Uterus (tissue), 4 donors: ENCODE data around the gene TSHZ2. TPM values are rescaled to one million over a fixed set of nuclear protein-coding genes. Genes with fewer than 3 reads are reported as not detected.
"Not testable (repeated sequence)": the region's sequence is repeated elsewhere in the genome, so short reads cannot be mapped to it uniquely, and the experiment has no call there.

Experiments
- DNase-seq, 2 donors: peaks; one replicate each; pipeline ENCODE4 v3.0.0-alpha.2; 2019 to 2020
- H3K27ac ChIP-seq, 2 donors: fragments of 200-600 bp; sonication (generic); 1 replicate in 1 of 2; 2 replicates in 1 of 2; pipeline ENCODE4 v1.5.1; 2016 to 2018
- H3K27me3 ChIP-seq, 2 donors: fragments of 200-600 bp; sonication (generic); one replicate each; pipeline ENCODE4 v1.5.1; 2018 to 2019; ENCODE audit warnings: control low read depth in 1 of 2
- H3K36me3 ChIP-seq, 2 donors: fragments of 200-600 bp; sonication (generic); one replicate each; pipeline ENCODE4 v1.5.1; 2019; ENCODE audit warnings: control low read depth in 1 of 2
- H3K4me1 ChIP-seq, 2 donors: fragments of 200-600 bp; sonication (generic); one replicate each; pipeline ENCODE4 v1.5.1; 2018 to 2019; ENCODE audit warnings: control low read depth in 1 of 2
- H3K4me3 ChIP-seq, 2 donors: fragments of 200-600 bp; sonication (generic); 1 replicate in 1 of 2; 2 replicates in 1 of 2; pipeline ENCODE4 v1.5.1; 2018 to 2019; ENCODE audit warnings: mild to moderate bottlenecking in 1 of 2
- H3K9me3 ChIP-seq, 2 donors: fragments of 200-600 bp; sonication (generic); one replicate each; pipeline ENCODE4 v1.5.1; 2019; ENCODE audit warnings: control low read depth in 1 of 2
- POLR2A ChIP-seq, 2 donors: fragments of 450-650 bp; IDR thresholded peaks; one replicate each; pipeline ENCODE4 v1.6.1; 2016; ENCODE audit warnings: antibody characterized with exemption in 2 of 2, mild to moderate bottlenecking in 1 of 2, moderate library complexity in 1 of 2
- intact Hi-C: fragments of 100-400 bp; cut with DNase I; formaldehyde crosslinking; loops from one replicate; pipeline ENCODE4 v1.15.1; 2023; ENCODE audit warnings: low total_unique reads
- total RNA-seq, 4 donors: library from RNA; depleted of rRNA in 3 of 4; stranded (reverse); fragments of >200 nt in 3 of 4; gene quantifications; one replicate each; pipeline versions ENCODE4 v1.1.0 to v1.2.4, GENCODE V29; 2014 to 2023
- TF ChIP-seq, protein P1 (sequence below), 4 experiments: fragments of 200-600 bp in 2 of 4; fragments of 450-650 bp in 2 of 4; sonication (generic) in 2 of 4; IDR thresholded peaks; one replicate each; pipeline ENCODE4 v1.5.1; 2016 to 2019; ENCODE audit warnings: antibody characterized with exemption in 4 of 4, mild to moderate bottlenecking in 2 of 4, moderate library complexity in 1 of 4
- donor health status: DM: yes; HTN: yes; CAD: no.

The TSHZ2 gene
- total RNA-seq, 4 donors from 2014 or later, result 22.0 to 50.1 (median 33.1) TPM

DNA sequence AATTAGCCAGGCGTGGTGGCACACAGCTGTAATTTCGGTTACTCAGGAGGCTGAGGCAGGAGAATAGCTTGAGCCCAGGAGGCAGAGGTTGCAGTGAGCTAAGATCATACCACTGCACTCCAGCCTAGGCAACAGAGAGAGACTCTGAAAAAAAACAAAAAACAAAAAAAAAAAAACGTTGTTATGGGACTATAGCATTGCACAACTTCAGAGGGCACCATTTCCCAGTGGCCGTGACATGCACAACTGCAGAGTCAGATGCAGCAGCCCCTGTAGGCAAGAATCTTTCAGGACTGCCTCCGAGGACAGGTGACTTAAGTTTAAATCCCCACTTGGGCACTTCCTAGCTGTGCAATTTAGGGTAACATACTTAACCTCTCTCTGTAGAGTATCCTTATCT lies 557.5 kb downstream of the TSHZ2 start:
- Histone ChIP-seq H3K27ac (no peak overlapping the region), H3K4me1 (no peaks in the 10 kb centered on the region), H3K36me3 (no peaks in the 10 kb centered on the region), H3K27me3 (no peaks in the 10 kb centered on the region), H3K4me3 (no peak overlapping the region), H3K9me3 (no peaks in the 10 kb centered on the region)
- intact Hi-C loops, result no loop called here
- no peak for TF ChIP-seq POLR2A (IDR thresholded peaks at IDR 0.05)
- TF ChIP-seq, protein P1, sequence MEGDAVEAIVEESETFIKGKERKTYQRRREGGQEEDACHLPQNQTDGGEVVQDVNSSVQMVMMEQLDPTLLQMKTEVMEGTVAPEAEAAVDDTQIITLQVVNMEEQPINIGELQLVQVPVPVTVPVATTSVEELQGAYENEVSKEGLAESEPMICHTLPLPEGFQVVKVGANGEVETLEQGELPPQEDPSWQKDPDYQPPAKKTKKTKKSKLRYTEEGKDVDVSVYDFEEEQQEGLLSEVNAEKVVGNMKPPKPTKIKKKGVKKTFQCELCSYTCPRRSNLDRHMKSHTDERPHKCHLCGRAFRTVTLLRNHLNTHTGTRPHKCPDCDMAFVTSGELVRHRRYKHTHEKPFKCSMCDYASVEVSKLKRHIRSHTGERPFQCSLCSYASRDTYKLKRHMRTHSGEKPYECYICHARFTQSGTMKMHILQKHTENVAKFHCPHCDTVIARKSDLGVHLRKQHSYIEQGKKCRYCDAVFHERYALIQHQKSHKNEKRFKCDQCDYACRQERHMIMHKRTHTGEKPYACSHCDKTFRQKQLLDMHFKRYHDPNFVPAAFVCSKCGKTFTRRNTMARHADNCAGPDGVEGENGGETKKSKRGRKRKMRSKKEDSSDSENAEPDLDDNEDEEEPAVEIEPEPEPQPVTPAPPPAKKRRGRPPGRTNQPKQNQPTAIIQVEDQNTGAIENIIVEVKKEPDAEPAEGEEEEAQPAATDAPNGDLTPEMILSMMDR (IDR thresholded peaks at IDR 0.05), result no peak
- DNase-seq, result no peak

DNA sequence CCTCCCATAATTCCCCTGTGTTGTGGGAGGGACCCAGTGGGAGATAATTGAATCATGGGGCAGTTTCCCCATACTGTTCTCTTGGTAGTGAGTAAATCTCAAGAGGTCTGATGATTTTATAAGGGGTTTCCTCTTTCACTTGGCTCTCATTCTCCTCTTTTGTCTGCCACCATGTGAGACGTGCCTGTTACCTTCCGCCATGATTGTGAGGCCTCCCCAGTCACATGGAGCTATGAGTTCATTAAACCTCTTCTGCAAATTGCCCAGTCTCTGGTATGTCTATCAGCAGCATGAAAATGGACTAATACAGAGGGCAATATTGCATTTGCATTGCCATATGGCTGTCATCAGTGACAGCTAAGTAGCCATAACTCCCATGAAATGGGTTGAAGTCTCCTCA lies 558.3 kb downstream of the TSHZ2 start:
- intact Hi-C loops, result no loop called here

DNA sequence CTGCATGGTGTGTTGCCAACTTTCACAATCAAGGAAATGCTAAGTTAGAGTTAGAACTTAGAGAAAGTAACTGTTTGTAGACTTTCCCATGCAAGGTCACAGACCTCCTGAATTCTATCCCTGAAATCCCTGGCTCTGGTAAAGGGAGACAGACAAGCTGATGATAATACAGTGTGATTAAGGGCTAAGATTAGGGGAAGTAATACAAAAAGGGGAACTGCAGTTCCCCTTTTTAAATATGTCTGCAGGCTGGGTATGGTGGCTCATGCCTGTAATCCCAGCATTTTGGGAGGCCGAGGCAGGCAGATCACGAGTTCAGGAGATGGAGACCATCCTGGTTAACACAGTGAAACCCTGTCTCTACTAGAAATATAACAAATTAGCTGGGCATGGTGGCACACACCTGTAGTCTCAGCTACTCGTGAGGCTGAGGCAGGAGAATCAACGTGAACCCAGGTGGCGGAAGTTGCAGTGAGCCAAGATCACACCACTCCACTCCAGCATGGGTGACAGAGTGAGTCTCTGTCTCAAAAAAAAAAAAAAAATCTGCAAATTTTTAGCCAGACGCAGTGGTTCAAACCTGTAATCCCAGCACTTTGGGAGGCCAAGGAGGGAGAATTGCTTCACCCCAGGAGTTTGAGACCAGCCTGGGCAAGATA lies 560.6 kb downstream of the TSHZ2 start:
- intact Hi-C loops, H3K27ac ChIP-seq, H3K36me3 ChIP-seq: not testable (repeated sequence)

More for the DNA sequence above, 558.3 kb downstream of the TSHZ2 start:
- Histone ChIP-seq H3K27ac (no peak overlapping the region), H3K36me3 (no peaks in the 10 kb centered on the region), H3K27me3 (no peaks in the 10 kb centered on the region), H3K9me3 (no peaks in the 10 kb centered on the region), H3K4me3 (no peak overlapping the region), H3K4me1 (no peaks in the 10 kb centered on the region)
- TF ChIP-seq, protein P1 (IDR thresholded peaks at IDR 0.05), result no peak
- no peak for TF ChIP-seq POLR2A (IDR thresholded peaks at IDR 0.05)
- DNase-seq, result no peak

DNA sequence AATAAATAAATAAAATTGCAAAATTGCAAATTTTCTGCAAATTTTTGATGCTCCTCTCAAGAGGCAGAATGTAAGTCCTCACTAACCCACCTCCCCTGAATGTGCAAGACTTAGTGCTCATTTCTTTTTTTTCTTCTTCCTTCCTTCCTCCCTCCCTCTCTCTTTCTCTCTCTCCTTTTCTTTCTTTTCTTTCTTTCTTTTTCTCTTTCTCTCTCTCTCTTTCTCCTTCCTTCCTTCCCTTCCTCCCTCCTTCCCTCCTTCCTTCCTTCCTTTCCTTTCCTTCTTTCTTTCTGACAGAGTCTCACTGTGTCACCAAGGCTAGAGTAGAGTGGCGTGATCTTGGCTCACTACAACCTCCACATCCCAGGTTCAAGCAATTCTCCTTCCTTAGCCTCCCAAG lies 561.3 kb downstream of the TSHZ2 start:
- Histone ChIP-seq H3K4me3 (no peak overlapping the region), H3K4me1 (no peaks in the 10 kb centered on the region), H3K36me3 (no peaks in the 10 kb centered on the region), H3K27ac (no peak overlapping the region), H3K9me3 (no peaks in the 10 kb centered on the region), H3K27me3 (no peaks in the 10 kb centered on the region)
- DNase-seq, result no peak
- intact Hi-C loops, result no loop called here
- TF ChIP-seq, protein P1 (IDR thresholded peaks at IDR 0.05), result no peak
- no peak for TF ChIP-seq POLR2A (IDR thresholded peaks at IDR 0.05)

More for the DNA sequence above, 560.6 kb downstream of the TSHZ2 start:
- H3K9me3 ChIP-seq, H3K4me1 ChIP-seq, DNase-seq, H3K4me3 ChIP-seq, H3K27me3 ChIP-seq: not testable (repeated sequence)

DNA sequence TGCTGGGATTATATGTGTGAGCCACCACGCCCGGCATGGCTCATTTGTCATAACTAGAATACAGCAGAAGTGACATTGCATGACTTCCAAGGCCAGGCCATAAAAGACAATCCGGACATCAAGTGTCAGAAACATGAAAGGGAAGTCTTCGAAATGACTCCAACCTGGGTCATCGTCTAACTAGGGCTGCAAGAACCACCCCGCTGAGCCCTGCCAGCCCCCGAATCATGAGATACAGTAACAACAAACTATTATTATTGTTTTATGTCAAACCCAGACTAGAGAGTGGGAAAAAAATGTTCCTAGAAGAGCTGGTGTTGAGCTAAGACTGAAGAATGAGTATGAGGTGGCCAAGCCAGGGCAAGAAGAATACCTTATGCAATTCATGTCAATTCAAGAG lies 561.9 kb downstream of the TSHZ2 start:
- Histone ChIP-seq H3K9me3 (no peaks in the 10 kb centered on the region), H3K4me3 (no peak overlapping the region), H3K36me3 (no peaks in the 10 kb centered on the region), H3K27me3 (no peaks in the 10 kb centered on the region), H3K27ac (no peak overlapping the region), H3K4me1 (no peaks in the 10 kb centered on the region)
- intact Hi-C loops, result no loop called here
- no peak for TF ChIP-seq POLR2A (IDR thresholded peaks at IDR 0.05)
- no peak for DNase-seq

DNA sequence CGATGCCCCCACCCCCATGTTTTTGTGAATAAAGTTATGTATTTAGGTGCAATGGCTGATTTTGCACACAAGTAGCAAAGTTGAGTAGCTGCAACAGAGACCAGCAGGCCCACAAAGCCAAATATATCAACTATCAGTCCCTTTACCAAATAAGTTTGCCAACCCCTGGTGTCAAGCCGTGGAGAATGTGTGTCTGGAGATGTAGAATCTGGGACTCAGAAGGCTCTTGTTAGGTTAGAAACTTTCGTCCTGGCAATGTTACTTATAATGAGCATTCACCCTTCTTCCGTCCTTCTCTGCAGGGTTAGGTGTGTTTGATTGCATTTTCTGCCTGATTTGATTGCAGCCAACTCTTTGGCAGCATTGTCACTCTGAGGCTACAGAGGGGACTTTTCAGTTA lies 563.7 kb downstream of the TSHZ2 start:
- no peak for TF ChIP-seq POLR2A (IDR thresholded peaks at IDR 0.05)
- TF ChIP-seq, protein P1 (IDR thresholded peaks at IDR 0.05), result no peak
- H3K4me3 ChIP-seq, result no peak overlapping the region
- H3K27me3 ChIP-seq, result no peaks in the 10 kb centered on the region
- intact Hi-C loops, result no loop called here
- no peak for DNase-seq
- H3K27ac ChIP-seq, result no peak overlapping the region
- no peaks in the 10 kb centered on the region for H3K4me1 ChIP-seq
- no peaks in the 10 kb centered on the region for H3K36me3 ChIP-seq
- no peaks in the 10 kb centered on the region for H3K9me3 ChIP-seq

DNA sequence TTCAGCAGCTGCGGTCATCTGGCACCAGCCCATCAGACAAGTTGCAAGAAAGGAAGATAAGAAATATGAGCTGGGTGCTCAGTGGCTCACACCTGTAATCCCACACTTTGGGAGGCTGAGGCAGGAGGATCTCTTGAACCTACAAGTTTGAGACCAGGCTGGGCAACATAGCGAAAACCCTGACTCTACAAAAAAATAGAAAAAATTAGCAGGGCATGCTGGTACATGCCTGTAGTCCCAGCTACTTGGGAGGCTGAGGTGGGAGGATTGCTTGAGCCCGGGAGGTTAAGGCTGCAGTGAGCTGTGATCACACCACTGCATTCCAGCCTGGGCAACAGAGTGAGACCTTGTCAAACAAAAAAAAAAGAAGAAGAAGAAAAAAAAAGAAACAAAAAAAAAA lies 564.2 kb downstream of the TSHZ2 start:
- DNase-seq, H3K4me1 ChIP-seq, H3K36me3 ChIP-seq, intact Hi-C loops, H3K27ac ChIP-seq, H3K27me3 ChIP-seq, H3K4me3 ChIP-seq, H3K9me3 ChIP-seq: not testable (repeated sequence)
